Measurements from ENCODE around the gene NBPF3.

DNA sequence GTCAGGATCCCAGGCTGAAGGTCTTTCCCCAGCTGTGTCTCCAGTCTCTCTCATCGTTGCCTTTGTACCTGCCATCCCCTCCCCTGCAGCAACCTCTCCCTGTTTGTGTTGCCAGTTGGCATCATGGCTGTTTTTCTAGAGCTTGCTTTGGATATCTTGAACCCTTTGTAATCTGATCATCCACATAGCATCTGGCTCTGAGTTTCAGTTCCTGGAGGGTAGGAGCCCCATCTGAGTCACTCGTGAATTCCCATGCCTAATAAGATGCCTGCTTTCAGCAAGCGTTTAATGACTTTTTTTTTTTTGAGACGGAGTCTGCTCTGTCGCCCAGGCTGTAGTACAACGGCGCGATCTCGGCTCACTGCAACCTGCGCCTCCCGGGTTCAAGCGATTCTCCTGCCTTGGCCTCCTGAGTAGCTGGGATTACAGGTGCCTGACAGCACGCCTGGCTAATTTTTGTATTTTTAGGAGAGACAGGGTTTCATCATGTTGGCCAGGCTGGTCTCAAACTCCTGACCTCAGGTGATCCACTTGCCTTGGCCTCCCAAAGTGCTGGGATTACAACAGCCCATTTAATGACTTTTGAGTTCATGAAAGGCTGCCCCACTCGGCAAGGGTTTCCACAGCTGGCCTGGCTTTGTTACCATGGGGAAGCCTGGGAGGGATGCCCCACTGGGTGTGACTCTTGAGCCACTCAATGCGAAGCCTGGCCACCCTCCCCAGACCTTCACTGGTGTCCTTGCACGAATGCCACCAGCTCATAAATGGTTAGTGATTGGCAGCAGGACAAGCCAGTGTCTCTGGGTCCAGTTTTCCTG, 81.2 kb downstream of the NBPF3 start:
- TF ChIP-seq, protein P1, sequence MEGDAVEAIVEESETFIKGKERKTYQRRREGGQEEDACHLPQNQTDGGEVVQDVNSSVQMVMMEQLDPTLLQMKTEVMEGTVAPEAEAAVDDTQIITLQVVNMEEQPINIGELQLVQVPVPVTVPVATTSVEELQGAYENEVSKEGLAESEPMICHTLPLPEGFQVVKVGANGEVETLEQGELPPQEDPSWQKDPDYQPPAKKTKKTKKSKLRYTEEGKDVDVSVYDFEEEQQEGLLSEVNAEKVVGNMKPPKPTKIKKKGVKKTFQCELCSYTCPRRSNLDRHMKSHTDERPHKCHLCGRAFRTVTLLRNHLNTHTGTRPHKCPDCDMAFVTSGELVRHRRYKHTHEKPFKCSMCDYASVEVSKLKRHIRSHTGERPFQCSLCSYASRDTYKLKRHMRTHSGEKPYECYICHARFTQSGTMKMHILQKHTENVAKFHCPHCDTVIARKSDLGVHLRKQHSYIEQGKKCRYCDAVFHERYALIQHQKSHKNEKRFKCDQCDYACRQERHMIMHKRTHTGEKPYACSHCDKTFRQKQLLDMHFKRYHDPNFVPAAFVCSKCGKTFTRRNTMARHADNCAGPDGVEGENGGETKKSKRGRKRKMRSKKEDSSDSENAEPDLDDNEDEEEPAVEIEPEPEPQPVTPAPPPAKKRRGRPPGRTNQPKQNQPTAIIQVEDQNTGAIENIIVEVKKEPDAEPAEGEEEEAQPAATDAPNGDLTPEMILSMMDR (conservative IDR thresholded peaks at IDR 0.05; ENCODE audit: low read depth in 2 of 2), result no peak
- no peak for TF ChIP-seq EZH2phosphoT487 (IDR thresholded peaks at IDR 0.05; ENCODE audit: unreplicated experiment)
- TF ChIP-seq, protein P2, sequence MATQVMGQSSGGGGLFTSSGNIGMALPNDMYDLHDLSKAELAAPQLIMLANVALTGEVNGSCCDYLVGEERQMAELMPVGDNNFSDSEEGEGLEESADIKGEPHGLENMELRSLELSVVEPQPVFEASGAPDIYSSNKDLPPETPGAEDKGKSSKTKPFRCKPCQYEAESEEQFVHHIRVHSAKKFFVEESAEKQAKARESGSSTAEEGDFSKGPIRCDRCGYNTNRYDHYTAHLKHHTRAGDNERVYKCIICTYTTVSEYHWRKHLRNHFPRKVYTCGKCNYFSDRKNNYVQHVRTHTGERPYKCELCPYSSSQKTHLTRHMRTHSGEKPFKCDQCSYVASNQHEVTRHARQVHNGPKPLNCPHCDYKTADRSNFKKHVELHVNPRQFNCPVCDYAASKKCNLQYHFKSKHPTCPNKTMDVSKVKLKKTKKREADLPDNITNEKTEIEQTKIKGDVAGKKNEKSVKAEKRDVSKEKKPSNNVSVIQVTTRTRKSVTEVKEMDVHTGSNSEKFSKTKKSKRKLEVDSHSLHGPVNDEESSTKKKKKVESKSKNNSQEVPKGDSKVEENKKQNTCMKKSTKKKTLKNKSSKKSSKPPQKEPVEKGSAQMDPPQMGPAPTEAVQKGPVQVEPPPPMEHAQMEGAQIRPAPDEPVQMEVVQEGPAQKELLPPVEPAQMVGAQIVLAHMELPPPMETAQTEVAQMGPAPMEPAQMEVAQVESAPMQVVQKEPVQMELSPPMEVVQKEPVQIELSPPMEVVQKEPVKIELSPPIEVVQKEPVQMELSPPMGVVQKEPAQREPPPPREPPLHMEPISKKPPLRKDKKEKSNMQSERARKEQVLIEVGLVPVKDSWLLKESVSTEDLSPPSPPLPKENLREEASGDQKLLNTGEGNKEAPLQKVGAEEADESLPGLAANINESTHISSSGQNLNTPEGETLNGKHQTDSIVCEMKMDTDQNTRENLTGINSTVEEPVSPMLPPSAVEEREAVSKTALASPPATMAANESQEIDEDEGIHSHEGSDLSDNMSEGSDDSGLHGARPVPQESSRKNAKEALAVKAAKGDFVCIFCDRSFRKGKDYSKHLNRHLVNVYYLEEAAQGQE (IDR thresholded peaks at IDR 0.05; ENCODE audit: unreplicated experiment), result no peak
- TF ChIP-seq CREB1 (CRISPR knock-in tag; IDR thresholded peaks at IDR 0.05; ENCODE audit: low read depth), result no peak
- no peak for TF ChIP-seq EZH2 (IDR thresholded peaks at IDR 0.05; ENCODE audit: low read depth, unreplicated experiment)
- no peak for TF ChIP-seq POLR2AphosphoS5 (IDR thresholded peaks at IDR 0.05; ENCODE audit: low read depth)
- TF ChIP-seq, protein P3, sequence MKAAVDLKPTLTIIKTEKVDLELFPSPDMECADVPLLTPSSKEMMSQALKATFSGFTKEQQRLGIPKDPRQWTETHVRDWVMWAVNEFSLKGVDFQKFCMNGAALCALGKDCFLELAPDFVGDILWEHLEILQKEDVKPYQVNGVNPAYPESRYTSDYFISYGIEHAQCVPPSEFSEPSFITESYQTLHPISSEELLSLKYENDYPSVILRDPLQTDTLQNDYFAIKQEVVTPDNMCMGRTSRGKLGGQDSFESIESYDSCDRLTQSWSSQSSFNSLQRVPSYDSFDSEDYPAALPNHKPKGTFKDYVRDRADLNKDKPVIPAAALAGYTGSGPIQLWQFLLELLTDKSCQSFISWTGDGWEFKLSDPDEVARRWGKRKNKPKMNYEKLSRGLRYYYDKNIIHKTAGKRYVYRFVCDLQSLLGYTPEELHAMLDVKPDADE (IDR thresholded peaks at IDR 0.05), result no peak
- no peak for TF ChIP-seq STAT1 (IDR thresholded peaks at IDR 0.05; ENCODE audit: unreplicated experiment)
- TF ChIP-seq JUNB (IDR thresholded peaks at IDR 0.05; ENCODE audit: unreplicated experiment), result no peak
- TF ChIP-seq ZNF114 (CRISPR knock-in tag; IDR thresholded peaks at IDR 0.05), result no peak
- no peak for TF ChIP-seq ZNF331 (CRISPR knock-in tag; IDR thresholded peaks at IDR 0.05; ENCODE audit: low read depth)
